ENCODE data around the gene GARNL3.

GARNL3 gene

GRCh38 chr9:127314911-127315310 is 50.3 kb downstream of the GARNL3 start:
- no peak for DNase-seq

GRCh38 chr9:127316586-127317323 is 52.2 kb downstream of the GARNL3 start:
- DNase-seq = no peak

GRCh38 chr9:127318651-127319167 is 54.1 kb downstream of the GARNL3 start:
- no peak for DNase-seq

- no peak for DNase-seq
Observed at GRCh38 chr9:127319366-127320114, 55.0 kb downstream of the GARNL3 start.

- DNase-seq = no peak
Observed at GRCh38 chr9:127320115-127320378, 55.5 kb downstream of the GARNL3 start.

- DNase-seq = no peak
Observed at GRCh38 chr9:127323393-127323792, 58.8 kb downstream of the GARNL3 start.

GRCh38 chr9:127330501-127330900 is 65.9 kb downstream of the GARNL3 start:
- DNase-seq = no peak

- DNase-seq = no peak
Observed at GRCh38 chr9:127333221-127334064, 68.9 kb downstream of the GARNL3 start.

- DNase-seq = no peak
Observed at GRCh38 chr9:127334725-127335124, 70.2 kb downstream of the GARNL3 start.

GRCh38 chr9:127336086-127336485 is 71.5 kb downstream of the GARNL3 start:
- DNase-seq = no peak

GRCh38 chr9:127336506-127337352 is 72.2 kb downstream of the GARNL3 start:
- no peak for DNase-seq

GRCh38 chr9:127340721-127341120 is 76.1 kb downstream of the GARNL3 start:
- no peak for DNase-seq

- no peak for DNase-seq
Observed at GRCh38 chr9:127341152-127341551, 76.6 kb downstream of the GARNL3 start.

GRCh38 chr9:127344368-127345000 is 79.9 kb downstream of the GARNL3 start:
- DNase-seq = no peak

GRCh38 chr9:127345566-127345965 is 81.0 kb downstream of the GARNL3 start:
- no peak for DNase-seq

GRCh38 chr9:127346584-127346983 is 82.0 kb downstream of the GARNL3 start:
- DNase-seq = no peak

GRCh38 chr9:127347831-127348776 is 83.5 kb downstream of the GARNL3 start:
- no peak for DNase-seq

- DNase-seq = peak in 1 of 2 experiments; percentile 24
Observed at GRCh38 chr9:127349483-127350113, 85.0 kb downstream of the GARNL3 start.

- DNase-seq = no peak
Observed at GRCh38 chr9:127351182-127352166, 86.9 kb downstream of the GARNL3 start.
